Left cardiac atrium (tissue), 4 donors: ENCODE data around the gene KCNG3. TPM values are rescaled to one million over a fixed set of nuclear protein-coding genes. Genes with fewer than 3 reads are reported as not detected.
A peak's percentile ranks its signal among the peaks of the same experiment; 100 is the strongest.

Source experiments
- ATAC-seq, 2 donors: fragments of 200-7000 bp; cut with Tn5 transposase; one replicate each; pipeline ENCODE4 v1.9.1; 2020; ENCODE audit warnings: mild to moderate bottlenecking in 2 of 2, moderate library complexity in 2 of 2
- DNase-seq: peaks from one replicate; pipeline ENCODE4 v3.0.0-alpha.2; 2020
- intact Hi-C, 2 donors: fragments of 100-400 bp; cut with DNase I; formaldehyde crosslinking; loops; one replicate each; pipeline versions ENCODE4 v1.14.1 to v1.15.1; 2022 to 2023
- long read RNA-seq: library from polyadenylated mRNA; unstranded; transcript quantifications from one replicate; pipeline ENCODE4 v2.0.0, GENCODE V29; 2021
- total RNA-seq, 2 donors: library from RNA; stranded (reverse); fragmentation: NEBNext Ultra II Directional; extraction: Animal tissue kit (Norgen Biotek cat#: 25700); gene quantifications; one replicate each; pipeline ENCODE4 v1.2.1, GENCODE V29; 2021
- donor health status: DM: no; HTN: yes; CAD: no.
- donor health status: DM: no; HTN: yes; CAD: no; lungs with severe emphysema.
- donor health status: DM: yes; HTN: yes; CAD: no.
- donor health status: Dilated cardiomyopathy.

The KCNG3 gene
- total RNA-seq: not detected
- long read RNA-seq: 0 reads

- intact Hi-C loops: loop anchor here in 1 of 2 donors (2.0 kb wide), 1 partner anchor 169 kb away; no protein-coding TSS in a partner anchor
- peak; percentile 61 for DNase-seq
- ATAC-seq: peak; percentile 86 to 94
These were observed at the start of gene KCNG3 for GRCh38 chr2:42493468-42494354. Gene KCNG3 (minus strand): TSS chr2:42493982. CDS start chr2:42493501, 481 bp downstream.

- intact Hi-C loops: no loop called here
- DNase-seq (no peak), ATAC-seq (no peak)
These were observed 49.1 kb upstream of the KCNG3 start for GRCh38 chr2:42542871-42543270.

- DNase-seq (no peak), ATAC-seq (no peak)
- intact Hi-C loops: no loop called here
These were observed 43.7 kb upstream of the KCNG3 start for GRCh38 chr2:42537493-42537892.

- intact Hi-C loops: no loop called here
- ATAC-seq (no peak), DNase-seq (no peak)
These were observed 38.6 kb upstream of the KCNG3 start for GRCh38 chr2:42532397-42532796.

DNA sequence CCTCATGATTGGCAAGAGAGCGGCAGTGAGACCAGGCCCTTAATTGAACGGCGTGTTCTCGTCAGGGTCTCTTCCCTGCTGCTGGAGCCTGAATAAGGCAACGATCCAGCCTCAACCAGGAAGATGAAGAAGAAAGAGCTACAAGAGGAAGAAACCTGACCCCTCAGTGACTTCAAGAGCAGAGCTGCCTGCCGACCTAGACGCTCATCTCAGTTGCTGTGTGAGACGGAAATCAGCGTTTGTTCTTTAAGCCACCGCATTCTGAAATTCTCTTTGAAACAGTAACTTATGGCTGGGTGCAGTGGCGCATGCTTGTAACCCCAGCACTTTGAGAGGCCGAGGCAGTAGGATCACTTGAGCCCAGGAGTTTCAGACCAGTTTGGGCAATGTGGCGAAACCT is 29.6 kb upstream of the KCNG3 start:
- intact Hi-C loops: no loop called here
- no peak for DNase-seq
- no peak for ATAC-seq

- DNase-seq (no peak), ATAC-seq (no peak)
- intact Hi-C loops: no loop called here
These were observed 28.3 kb upstream of the KCNG3 start for GRCh38 chr2:42522035-42522434.

- DNase-seq (no peak), ATAC-seq (no peak)
- intact Hi-C loops: no loop called here
These were observed 25.8 kb upstream of the KCNG3 start for GRCh38 chr2:42519624-42520023.

GRCh38 chr2:42516418-42516901 is 22.7 kb upstream of the KCNG3 start:
- intact Hi-C loops: no loop called here
- no peak for DNase-seq
- ATAC-seq: no peak

- ATAC-seq (peak in 1 of 2 donors; percentile 58), DNase-seq (no peak)
- intact Hi-C loops: loop anchor here (5.0 kb wide), 1 partner anchor 149 kb away; no protein-coding TSS in a partner anchor
These were observed 19.6 kb upstream of the KCNG3 start for GRCh38 chr2:42513252-42513918.

- DNase-seq: no peak
- ATAC-seq: no peak
- intact Hi-C loops: loop anchor here (5.0 kb wide), 1 partner anchor 152 kb away; no protein-coding TSS in a partner anchor
These were observed 16.9 kb upstream of the KCNG3 start for GRCh38 chr2:42510608-42511243.

GRCh38 chr2:42510191-42510590 is 16.4 kb upstream of the KCNG3 start:
- no peak for ATAC-seq
- intact Hi-C loops: loop anchor here (5.0 kb wide), 1 partner anchor 152 kb away; no protein-coding TSS in a partner anchor
- no peak for DNase-seq

GRCh38 chr2:42504364-42505230 is 10.8 kb upstream of the KCNG3 start:
- DNase-seq: no peak
- ATAC-seq: no peak
- intact Hi-C loops: no loop called here

GRCh38 chr2:42503291-42503690 is 9.5 kb upstream of the KCNG3 start:
- intact Hi-C loops: no loop called here
- ATAC-seq (no peak), DNase-seq (no peak)

GRCh38 chr2:42498497-42498896 is 4.7 kb upstream of the KCNG3 start:
- ATAC-seq (no peak), DNase-seq (no peak)
- intact Hi-C loops: no loop called here

- intact Hi-C loops: loop anchor here in 1 of 2 donors (2.0 kb wide), 1 partner anchor 167 kb away; no protein-coding TSS in a partner anchor
- ATAC-seq (no peak), DNase-seq (no peak)
These were observed 1.8 kb upstream of the KCNG3 start for GRCh38 chr2:42495611-42496010.

- DNase-seq (no peak), ATAC-seq (no peak)
- intact Hi-C loops: loop anchor here in 1 of 2 donors (2.0 kb wide), 1 partner anchor 168 kb away; no protein-coding TSS in a partner anchor
These were observed 1.4 kb upstream of the KCNG3 start for GRCh38 chr2:42495234-42495581.

- peak; percentile 61 for DNase-seq
- intact Hi-C loops: loop anchor here in 1 of 2 donors (2.0 kb wide), 1 partner anchor 168 kb away; no protein-coding TSS in a partner anchor
- ATAC-seq: peak; percentile 68 to 79
These were observed 812 bp upstream of the KCNG3 start for GRCh38 chr2:42494355-42495233.
